ENCODE measurements around the gene PDE1C.

Gene PDE1C

DNA sequence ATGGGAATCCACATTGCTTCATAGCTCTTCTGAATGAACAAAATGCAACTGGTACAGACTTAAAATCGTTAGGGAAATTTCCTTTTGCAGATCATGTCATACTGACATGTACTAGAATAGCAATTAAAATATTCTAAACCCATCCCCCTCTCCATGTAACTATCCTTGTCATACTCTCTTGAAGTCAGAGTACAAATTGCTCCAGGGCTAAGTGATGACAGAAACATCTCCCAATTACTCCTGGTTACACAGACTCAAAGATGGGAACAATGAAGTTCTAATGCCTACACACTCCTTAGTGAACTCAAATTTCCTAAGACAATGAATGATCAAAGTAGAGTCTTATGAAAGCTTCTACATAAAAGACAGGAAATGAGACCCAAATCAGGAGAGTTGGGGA lies 87.2 kb downstream of the PDE1C start:
- TF ChIP-seq, protein P1, sequence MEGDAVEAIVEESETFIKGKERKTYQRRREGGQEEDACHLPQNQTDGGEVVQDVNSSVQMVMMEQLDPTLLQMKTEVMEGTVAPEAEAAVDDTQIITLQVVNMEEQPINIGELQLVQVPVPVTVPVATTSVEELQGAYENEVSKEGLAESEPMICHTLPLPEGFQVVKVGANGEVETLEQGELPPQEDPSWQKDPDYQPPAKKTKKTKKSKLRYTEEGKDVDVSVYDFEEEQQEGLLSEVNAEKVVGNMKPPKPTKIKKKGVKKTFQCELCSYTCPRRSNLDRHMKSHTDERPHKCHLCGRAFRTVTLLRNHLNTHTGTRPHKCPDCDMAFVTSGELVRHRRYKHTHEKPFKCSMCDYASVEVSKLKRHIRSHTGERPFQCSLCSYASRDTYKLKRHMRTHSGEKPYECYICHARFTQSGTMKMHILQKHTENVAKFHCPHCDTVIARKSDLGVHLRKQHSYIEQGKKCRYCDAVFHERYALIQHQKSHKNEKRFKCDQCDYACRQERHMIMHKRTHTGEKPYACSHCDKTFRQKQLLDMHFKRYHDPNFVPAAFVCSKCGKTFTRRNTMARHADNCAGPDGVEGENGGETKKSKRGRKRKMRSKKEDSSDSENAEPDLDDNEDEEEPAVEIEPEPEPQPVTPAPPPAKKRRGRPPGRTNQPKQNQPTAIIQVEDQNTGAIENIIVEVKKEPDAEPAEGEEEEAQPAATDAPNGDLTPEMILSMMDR (IDR thresholded peaks at IDR 0.05; ENCODE audit: insufficient read depth, low read depth, low read length, missing control alignments): no peak
- DNase-seq (ENCODE audit: low read depth): no peak

DNA sequence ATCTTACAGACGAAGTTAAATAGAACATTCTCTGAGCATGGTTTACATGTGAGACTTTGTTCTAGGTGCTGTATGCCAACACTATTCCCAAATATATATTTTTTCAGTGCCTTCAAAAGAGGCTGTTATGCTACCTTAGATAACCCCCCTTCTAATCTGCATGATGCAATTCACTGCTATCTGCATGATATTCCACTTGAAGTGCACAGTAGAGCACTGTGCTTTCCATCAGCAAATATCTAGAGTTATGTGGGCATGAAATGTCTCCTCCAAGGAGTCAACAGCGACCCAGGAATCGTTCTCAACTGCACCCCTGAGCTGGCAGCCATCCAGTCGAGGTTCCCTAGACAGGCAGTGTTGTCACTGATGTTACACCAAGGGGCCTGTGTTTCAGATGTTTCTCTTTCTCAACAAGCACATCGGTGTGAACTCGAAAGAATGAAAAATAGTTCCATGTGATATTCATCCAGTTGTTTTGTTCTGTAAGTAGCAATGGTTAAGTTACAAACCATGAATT lies 88.3 kb downstream of the PDE1C start:
- H3K4me3 ChIP-seq (ENCODE audit: low read depth, low read length): no peak overlapping the region
- no peak for DNase-seq (ENCODE audit: low read depth)
- TF ChIP-seq, protein P1 (IDR thresholded peaks at IDR 0.05; ENCODE audit: insufficient read depth, low read depth, low read length, missing control alignments): no peak

More for the DNA sequence above, 87.2 kb downstream of the PDE1C start:
- no peak overlapping the region for H3K4me3 ChIP-seq (ENCODE audit: low read depth, low read length)

DNA sequence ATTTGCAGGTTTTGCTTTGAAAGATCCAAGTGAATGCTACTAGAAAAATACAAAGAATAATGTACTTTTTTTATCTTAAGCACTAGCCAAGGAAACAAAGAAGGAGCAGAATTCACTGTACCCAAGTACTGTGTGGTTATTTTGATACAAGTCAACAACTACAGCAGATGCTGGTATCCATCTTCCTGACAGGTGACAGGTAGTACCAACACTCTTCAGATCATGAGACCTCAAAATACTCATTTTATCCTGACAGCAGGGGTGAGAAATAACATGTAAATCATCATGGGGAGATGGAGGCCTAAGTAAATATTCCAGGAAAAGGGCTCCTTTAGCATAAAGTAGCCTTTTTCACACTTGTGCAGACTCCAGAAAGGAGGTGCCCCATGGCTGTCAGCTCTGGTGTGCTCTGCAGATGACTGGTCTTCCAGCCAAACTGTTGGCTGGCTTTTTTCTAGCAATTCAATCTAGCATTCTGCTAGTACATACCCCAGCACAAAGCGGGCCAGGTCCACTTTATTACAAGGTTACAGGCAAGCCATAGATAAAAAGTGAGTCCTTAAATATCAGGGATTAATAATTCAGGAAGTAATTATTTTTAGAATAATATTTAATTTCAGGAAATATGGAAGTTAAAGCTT lies 90.4 kb downstream of the PDE1C start:
- TF ChIP-seq, protein P1 (IDR thresholded peaks at IDR 0.05; ENCODE audit: insufficient read depth, low read depth, low read length, missing control alignments): no peak
- no peak overlapping the region for H3K4me3 ChIP-seq (ENCODE audit: low read depth, low read length)
- DNase-seq (ENCODE audit: low read depth): no peak

DNA sequence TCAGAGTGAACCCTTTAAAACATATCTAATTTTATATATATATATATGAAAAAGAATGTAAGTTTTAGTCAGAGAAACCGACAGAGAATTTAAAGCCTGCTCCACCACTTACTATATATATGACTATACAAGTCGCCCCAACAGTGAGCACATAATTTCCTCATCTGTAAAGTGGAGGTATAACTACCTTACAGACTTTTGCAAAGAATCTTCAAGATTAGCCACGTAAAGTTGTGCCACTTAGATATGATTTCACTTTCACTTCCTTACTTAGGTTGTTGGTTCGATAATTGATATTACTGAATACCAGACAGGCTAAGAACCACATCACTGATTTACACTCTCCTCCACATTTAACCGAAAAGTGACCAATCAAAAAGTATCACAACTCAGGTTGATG lies 94.7 kb downstream of the PDE1C start:
- DNase-seq (ENCODE audit: low read depth): no peak
- TF ChIP-seq, protein P1 (IDR thresholded peaks at IDR 0.05; ENCODE audit: insufficient read depth, low read depth, low read length, missing control alignments): no peak
- no peak overlapping the region for H3K4me3 ChIP-seq (ENCODE audit: low read depth, low read length)

DNA sequence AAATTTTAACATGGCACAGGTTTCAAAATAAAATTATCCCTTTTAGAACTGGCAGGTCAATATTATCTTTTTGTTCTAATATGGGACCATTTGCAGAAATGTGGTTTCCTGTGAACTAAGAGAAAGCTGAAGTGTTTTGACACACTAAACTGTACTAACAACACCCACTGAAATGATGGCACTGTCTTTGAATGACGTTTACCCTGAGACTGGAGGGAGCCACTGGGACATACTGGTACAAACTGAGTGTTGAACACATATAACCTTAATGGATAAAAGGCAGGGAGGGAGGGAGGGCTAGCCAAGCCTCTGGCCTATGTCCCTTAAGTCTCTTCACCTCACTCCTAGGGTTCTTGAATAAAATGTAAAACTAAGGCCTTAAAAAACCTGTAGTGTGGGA lies 95.9 kb downstream of the PDE1C start:
- no peak for DNase-seq (ENCODE audit: low read depth)
- TF ChIP-seq, protein P1 (IDR thresholded peaks at IDR 0.05; ENCODE audit: insufficient read depth, low read depth, low read length, missing control alignments): no peak
- H3K4me3 ChIP-seq (ENCODE audit: low read depth, low read length): no peak overlapping the region

DNA sequence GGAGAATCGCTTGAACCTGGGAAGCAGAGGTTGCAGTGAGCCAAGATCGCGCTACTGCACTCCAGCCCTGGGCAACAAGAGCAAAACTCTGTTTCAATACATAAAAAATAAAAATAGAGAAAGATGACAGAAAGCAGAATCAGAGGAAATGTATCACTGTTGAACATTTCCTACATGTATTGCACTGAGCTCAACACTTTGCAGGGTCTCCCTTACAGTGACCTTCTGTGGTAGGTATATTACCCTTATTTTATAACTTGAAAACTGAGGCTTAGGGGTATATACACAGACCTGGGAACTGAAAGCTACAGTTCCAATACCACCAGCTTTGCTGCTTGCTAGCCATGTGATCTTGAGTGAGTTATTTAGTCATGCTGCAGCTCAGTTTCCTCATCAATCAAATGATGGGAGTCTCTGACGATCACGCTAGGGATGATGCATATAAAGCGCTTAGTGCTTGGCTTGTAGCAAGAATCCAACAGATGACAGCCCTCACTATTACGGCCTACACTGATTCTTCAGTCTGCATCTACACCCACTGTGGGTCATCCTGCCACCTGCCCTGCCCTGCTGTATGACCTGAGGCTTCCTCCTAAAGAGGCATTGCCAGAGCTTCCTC lies 99.0 kb downstream of the PDE1C start:
- H3K4me3 ChIP-seq (ENCODE audit: low read depth, low read length): no peak overlapping the region
- DNase-seq (ENCODE audit: low read depth): no peak
- TF ChIP-seq, protein P1 (IDR thresholded peaks at IDR 0.05; ENCODE audit: insufficient read depth, low read depth, low read length, missing control alignments): no peak

Measured in GM12865 (cell line).